ENCODE data around the gene DEDD2. TPM values are rescaled to one million over a fixed set of nuclear protein-coding genes. Genes with fewer than 3 reads are reported as not detected.

The DEDD2 gene
- total RNA-seq, 1 experiment from 2014 or later: 14.4 TPM

GRCh38 chr19:42173695-42174094 is 43.8 kb downstream of the DEDD2 start:
- DNase-seq (ENCODE audit: low read depth): no peak

GRCh38 chr19:42172261-42172660 is 45.2 kb downstream of the DEDD2 start:
- DNase-seq (ENCODE audit: low read depth): no peak

- no peak for DNase-seq (ENCODE audit: low read depth)
Observed at GRCh38 chr19:42170715-42171114, 46.8 kb downstream of the DEDD2 start.

- no peak for DNase-seq (ENCODE audit: low read depth)
Observed at GRCh38 chr19:42169486-42170413, 47.7 kb downstream of the DEDD2 start.

- no peak for DNase-seq (ENCODE audit: low read depth)
Observed at GRCh38 chr19:42168206-42168605, 49.3 kb downstream of the DEDD2 start.

- DNase-seq (ENCODE audit: low read depth): no peak
Observed at GRCh38 chr19:42166316-42166715, 51.2 kb downstream of the DEDD2 start.

- DNase-seq (ENCODE audit: low read depth): no peak
Observed at GRCh38 chr19:42165146-42165545, 52.3 kb downstream of the DEDD2 start.

- DNase-seq (ENCODE audit: low read depth): no peak
Observed at GRCh38 chr19:42161616-42162263, 55.7 kb downstream of the DEDD2 start.

- DNase-seq (ENCODE audit: low read depth): no peak
Observed at GRCh38 chr19:42159942-42160341, 57.5 kb downstream of the DEDD2 start.

GRCh38 chr19:42158926-42159325 is 58.6 kb downstream of the DEDD2 start:
- DNase-seq (ENCODE audit: low read depth): no peak

- DNase-seq (ENCODE audit: low read depth): no peak
Observed at GRCh38 chr19:42156571-42156970, 60.9 kb downstream of the DEDD2 start.

- no peak for DNase-seq (ENCODE audit: low read depth)
Observed at GRCh38 chr19:42155796-42156195, 61.7 kb downstream of the DEDD2 start.

GRCh38 chr19:42154471-42155323 is 62.8 kb downstream of the DEDD2 start:
- DNase-seq (ENCODE audit: low read depth): no peak

- DNase-seq (ENCODE audit: low read depth): no peak
Observed at GRCh38 chr19:42153672-42154433, 63.6 kb downstream of the DEDD2 start.

GRCh38 chr19:42152910-42153671 is 64.4 kb downstream of the DEDD2 start:
- no peak for DNase-seq (ENCODE audit: low read depth)

GRCh38 chr19:42151782-42152684 is 65.4 kb downstream of the DEDD2 start:
- DNase-seq (ENCODE audit: low read depth): no peak

GRCh38 chr19:42150911-42151361 is 66.5 kb downstream of the DEDD2 start:
- DNase-seq (ENCODE audit: low read depth): no peak

- no peak for DNase-seq (ENCODE audit: low read depth)
Observed at GRCh38 chr19:42150364-42150763, 67.1 kb downstream of the DEDD2 start.

- no peak for DNase-seq (ENCODE audit: low read depth)
Observed at GRCh38 chr19:42149447-42150202, 67.9 kb downstream of the DEDD2 start.
